ENCODE data around the gene LPA. TPM values are rescaled to one million over a fixed set of nuclear protein-coding genes. Genes with fewer than 3 reads are reported as not detected.
"Not testable (repeated sequence)": the region's sequence is repeated elsewhere in the genome, so short reads cannot be mapped to it uniquely, and the experiment has no call there.

LPA gene
- total and polyA plus RNA-seq, 4 donors, result not detected

- H3K36me3 ChIP-seq (ENCODE audit: control insufficient read depth in 1 of 2, insufficient read depth in 2 of 2, low read length in 1 of 2); ATAC-seq (ENCODE audit: low FRiP score); H3K4me1 ChIP-seq (ENCODE audit: control insufficient read depth in 1 of 2, insufficient read depth in 2 of 2, low read length in 2 of 2); DNase-seq; H3K9me3 ChIP-seq (ENCODE audit: control insufficient read depth, low read length); intact Hi-C loops (cut with DNase I); H3K27me3 ChIP-seq (ENCODE audit: control insufficient read depth in 1 of 2, insufficient read depth in 2 of 2, low read length in 1 of 2); H3K4me3 ChIP-seq (ENCODE audit: low read length in 2 of 2); H3K27ac ChIP-seq (ENCODE audit: low read depth in 1 of 2, low read length in 2 of 2): not testable (repeated sequence)
- 78 to 82% methylated on average over 5 of the region's 5 CpGs for WGBS, 2 donors
Measured at GRCh38 chr6:160676418-160676817, 12.3 kb upstream of the LPA start.

GRCh38 chr6:160668589-160668988 lies 4.5 kb upstream of the LPA start:
- H3K27me3 ChIP-seq (ENCODE audit: control insufficient read depth in 1 of 2, insufficient read depth in 2 of 2, low read length in 1 of 2), result no peaks in the 10 kb centered on the region
- H3K36me3 ChIP-seq (ENCODE audit: control insufficient read depth in 1 of 2, insufficient read depth in 2 of 2, low read length in 1 of 2), result no peaks in the 10 kb centered on the region
- H3K27ac ChIP-seq (ENCODE audit: low read depth in 1 of 2, low read length in 2 of 2), result no peak overlapping the region
- 69 to 76% methylated on average over 2 of the region's 2 CpGs for WGBS, 2 donors
- H3K4me3 ChIP-seq (ENCODE audit: low read length in 2 of 2), result no peak overlapping the region
- ATAC-seq (ENCODE audit: low FRiP score), result no peak
- peaks cover 2% of the 10 kb centered on the region for H3K9me3 ChIP-seq (ENCODE audit: control insufficient read depth, low read length)
- intact Hi-C loops (cut with DNase I), result no loop called here
- H3K4me1 ChIP-seq (ENCODE audit: control insufficient read depth in 1 of 2, insufficient read depth in 2 of 2, low read length in 2 of 2), result no peaks in the 10 kb centered on the region
- DNase-seq, result no peak

- H3K4me3 ChIP-seq (ENCODE audit: low read length in 2 of 2), result no peak overlapping the region
- no peak for ATAC-seq (ENCODE audit: low FRiP score)
- no peak for DNase-seq
- H3K4me1 ChIP-seq (ENCODE audit: control insufficient read depth in 1 of 2, insufficient read depth in 2 of 2, low read length in 2 of 2), result no peaks in the 10 kb centered on the region
- no peak overlapping the region for H3K27ac ChIP-seq (ENCODE audit: low read depth in 1 of 2, low read length in 2 of 2)
- H3K36me3 ChIP-seq (ENCODE audit: control insufficient read depth in 1 of 2, insufficient read depth in 2 of 2, low read length in 1 of 2), result no peaks in the 10 kb centered on the region
- intact Hi-C loops (cut with DNase I), result no loop called here
- H3K9me3 ChIP-seq (ENCODE audit: control insufficient read depth, low read length), result peaks cover 2% of the 10 kb centered on the region
- 27 to 28% methylated on average over 9 of the region's 9 CpGs for WGBS, 2 donors
- H3K27me3 ChIP-seq (ENCODE audit: control insufficient read depth in 1 of 2, insufficient read depth in 2 of 2, low read length in 1 of 2), result no peaks in the 10 kb centered on the region
Measured at GRCh38 chr6:160667639-160668481, 3.8 kb upstream of the LPA start.

- H3K9me3 ChIP-seq (ENCODE audit: control insufficient read depth, low read length), result peaks cover 2% of the 10 kb centered on the region
- H3K4me1 ChIP-seq (ENCODE audit: control insufficient read depth in 1 of 2, insufficient read depth in 2 of 2, low read length in 2 of 2), result no peaks in the 10 kb centered on the region
- 61 to 64% methylated on average over 2 of the region's 2 CpGs for WGBS, 2 donors
- no peaks in the 10 kb centered on the region for H3K36me3 ChIP-seq (ENCODE audit: control insufficient read depth in 1 of 2, insufficient read depth in 2 of 2, low read length in 1 of 2)
- no peak for DNase-seq
- no peak for ATAC-seq (ENCODE audit: low FRiP score)
- no peaks in the 10 kb centered on the region for H3K27me3 ChIP-seq (ENCODE audit: control insufficient read depth in 1 of 2, insufficient read depth in 2 of 2, low read length in 1 of 2)
- no peak overlapping the region for H3K4me3 ChIP-seq (ENCODE audit: low read length in 2 of 2)
- intact Hi-C loops (cut with DNase I), result no loop called here
- H3K27ac ChIP-seq (ENCODE audit: low read depth in 1 of 2, low read length in 2 of 2), result no peak overlapping the region
Measured at GRCh38 chr6:160662842-160663241, 1.2 kb downstream of the LPA start.

GRCh38 chr6:160662429-160662828 lies 1.6 kb downstream of the LPA start:
- H3K36me3 ChIP-seq (ENCODE audit: control insufficient read depth in 1 of 2, insufficient read depth in 2 of 2, low read length in 1 of 2), result no peaks in the 10 kb centered on the region
- no peak overlapping the region for H3K4me3 ChIP-seq (ENCODE audit: low read length in 2 of 2)
- H3K9me3 ChIP-seq (ENCODE audit: control insufficient read depth, low read length), result peaks cover 4% of the 10 kb centered on the region
- no peaks in the 10 kb centered on the region for H3K4me1 ChIP-seq (ENCODE audit: control insufficient read depth in 1 of 2, insufficient read depth in 2 of 2, low read length in 2 of 2)
- H3K27ac ChIP-seq (ENCODE audit: low read depth in 1 of 2, low read length in 2 of 2), result no peak overlapping the region
- H3K27me3 ChIP-seq (ENCODE audit: control insufficient read depth in 1 of 2, insufficient read depth in 2 of 2, low read length in 1 of 2), result no peaks in the 10 kb centered on the region
- WGBS, 2 donors, result 17 to 22% methylated on average over 3 of the region's 3 CpGs
- ATAC-seq (ENCODE audit: low FRiP score), result no peak
- intact Hi-C loops (cut with DNase I), result no loop called here
- DNase-seq, result no peak

- DNase-seq (no peak), ATAC-seq (ENCODE audit: low FRiP score) (no peak)
- Histone ChIP-seq H3K4me3 (ENCODE audit: low read length in 2 of 2) (no peak overlapping the region), H3K4me1 (ENCODE audit: control insufficient read depth in 1 of 2, insufficient read depth in 2 of 2, low read length in 2 of 2) (no peaks in the 10 kb centered on the region), H3K27me3 (ENCODE audit: control insufficient read depth in 1 of 2, insufficient read depth in 2 of 2, low read length in 1 of 2) (no peaks in the 10 kb centered on the region), H3K36me3 (ENCODE audit: control insufficient read depth in 1 of 2, insufficient read depth in 2 of 2, low read length in 1 of 2) (no peaks in the 10 kb centered on the region), H3K9me3 (ENCODE audit: control insufficient read depth, low read length) (peaks cover 7% of the 10 kb centered on the region), H3K27ac (ENCODE audit: low read depth in 1 of 2, low read length in 2 of 2) (no peak overlapping the region)
- intact Hi-C loops (cut with DNase I), result no loop called here
- WGBS, 2 donors, result 67 to 81% methylated on average over 3 of the region's 3 CpGs
Measured at GRCh38 chr6:160661216-160661615, 2.9 kb downstream of the LPA start.

- Histone ChIP-seq H3K27me3 (ENCODE audit: control insufficient read depth in 1 of 2, insufficient read depth in 2 of 2, low read length in 1 of 2) (no peaks in the 10 kb centered on the region), H3K27ac (ENCODE audit: low read depth in 1 of 2, low read length in 2 of 2) (no peak overlapping the region), H3K9me3 (ENCODE audit: control insufficient read depth, low read length) (peaks cover 9% of the 10 kb centered on the region), H3K36me3 (ENCODE audit: control insufficient read depth in 1 of 2, insufficient read depth in 2 of 2, low read length in 1 of 2) (no peaks in the 10 kb centered on the region), H3K4me1 (ENCODE audit: control insufficient read depth in 1 of 2, insufficient read depth in 2 of 2, low read length in 2 of 2) (no peaks in the 10 kb centered on the region), H3K4me3 (ENCODE audit: low read length in 2 of 2) (no peak overlapping the region)
- intact Hi-C loops (cut with DNase I), result no loop called here
- ATAC-seq (ENCODE audit: low FRiP score) (no peak), DNase-seq (no peak)
- WGBS, 2 donors, result 83 to 87% methylated on average over 6 of the region's 6 CpGs
Measured at GRCh38 chr6:160659562-160659961, 4.5 kb downstream of the LPA start.

GRCh38 chr6:160634706-160635105 lies 29.4 kb downstream of the LPA start:
- no peaks in the 10 kb centered on the region for H3K36me3 ChIP-seq (ENCODE audit: control insufficient read depth in 1 of 2, insufficient read depth in 2 of 2, low read length in 1 of 2)
- H3K9me3 ChIP-seq (ENCODE audit: control insufficient read depth, low read length), result no peaks in the 10 kb centered on the region
- H3K27me3 ChIP-seq (ENCODE audit: control insufficient read depth in 1 of 2, insufficient read depth in 2 of 2, low read length in 1 of 2), result no peaks in the 10 kb centered on the region
- ATAC-seq (ENCODE audit: low FRiP score) (no peak), DNase-seq (peak in 1 of 2 donors; percentile 54)
- no peak overlapping the region for H3K27ac ChIP-seq (ENCODE audit: low read depth in 1 of 2, low read length in 2 of 2)
- H3K4me3 ChIP-seq (ENCODE audit: low read length in 2 of 2), result no peak overlapping the region
- no peaks in the 10 kb centered on the region for H3K4me1 ChIP-seq (ENCODE audit: control insufficient read depth in 1 of 2, insufficient read depth in 2 of 2, low read length in 2 of 2)
- intact Hi-C loops (cut with DNase I), result no loop called here
- 87 to 89% methylated on average over 9 to 10 of the region's 10 CpGs for WGBS, 2 donors
